Jurkat, Clone E6-1 (cell line): ENCODE data around the gene AMOTL2.

Experiments used
- DNase-seq: peaks from one replicate; pipeline ENCODE4 v3.0.0-alpha.2; 2011; ENCODE audit warnings: low read depth, low spot score
- H3K4me3 ChIP-seq: 2 replicates; pipeline ENCODE4 v1.5.1; 2011; ENCODE audit warnings: mild to moderate bottlenecking, low read length, control low read depth, moderate library complexity

AMOTL2 gene

GRCh38 chr3:134369231-134369741 is 5.0 kb downstream of the AMOTL2 start:
- no peak for DNase-seq
- H3K4me3 ChIP-seq, result no peak overlapping the region

GRCh38 chr3:134368751-134369105 is 5.5 kb downstream of the AMOTL2 start:
- no peak for DNase-seq
- H3K4me3 ChIP-seq, result no peak overlapping the region

GRCh38 chr3:134367869-134368750 is 6.1 kb downstream of the AMOTL2 start:
- DNase-seq, result no peak
- H3K4me3 ChIP-seq, result no peak overlapping the region

- no peak overlapping the region for H3K4me3 ChIP-seq
- DNase-seq, result no peak
These were observed 7.1 kb downstream of the AMOTL2 start for GRCh38 chr3:134366928-134367811.

GRCh38 chr3:134366221-134366927 is 7.9 kb downstream of the AMOTL2 start:
- no peak overlapping the region for H3K4me3 ChIP-seq
- DNase-seq, result no peak

- H3K4me3 ChIP-seq, result no peak overlapping the region
- no peak for DNase-seq
These were observed 8.5 kb downstream of the AMOTL2 start for GRCh38 chr3:134365766-134366065.

GRCh38 chr3:134364936-134365765 is 9.1 kb downstream of the AMOTL2 start:
- peak overlapping the region; percentile 49 for H3K4me3 ChIP-seq
- peak; percentile 86 for DNase-seq

GRCh38 chr3:134364061-134364935 is 9.9 kb downstream of the AMOTL2 start:
- DNase-seq, result peak; percentile 56
- peak overlapping the region; percentile 49 for H3K4me3 ChIP-seq

- H3K4me3 ChIP-seq, result peak overlapping the region; percentile 49
- no peak for DNase-seq
These were observed 10.9 kb downstream of the AMOTL2 start for GRCh38 chr3:134363381-134363755.

GRCh38 chr3:134362670-134363380 is 11.4 kb downstream of the AMOTL2 start:
- H3K4me3 ChIP-seq, result no peak overlapping the region
- DNase-seq, result no peak

- H3K4me3 ChIP-seq, result no peak overlapping the region
- DNase-seq, result no peak
These were observed 12.0 kb downstream of the AMOTL2 start for GRCh38 chr3:134362221-134362620.

GRCh38 chr3:134361162-134361835 is 12.9 kb downstream of the AMOTL2 start:
- H3K4me3 ChIP-seq, result no peak overlapping the region
- DNase-seq, result no peak

- DNase-seq, result no peak
- no peak overlapping the region for H3K4me3 ChIP-seq
These were observed 14.2 kb downstream of the AMOTL2 start for GRCh38 chr3:134360046-134360445.

GRCh38 chr3:134359121-134360010 is 14.9 kb downstream of the AMOTL2 start:
- H3K4me3 ChIP-seq, result no peak overlapping the region
- no peak for DNase-seq

- no peak overlapping the region for H3K4me3 ChIP-seq
- DNase-seq, result peak; percentile 20
These were observed 16.1 kb downstream of the AMOTL2 start for GRCh38 chr3:134357914-134358811.
